Lower lobe of right lung (tissue), 2 donors: Measurements from ENCODE around the gene HORMAD2. TPM values are rescaled to one million over a fixed set of nuclear protein-coding genes. Genes with fewer than 3 reads are reported as not detected.
"Not testable (repeated sequence)": the region's sequence is repeated elsewhere in the genome, so short reads cannot be mapped to it uniquely, and the experiment has no call there.

Source experiments
- ATAC-seq, 2 donors: fragments of 200-7000 bp; cut with Tn5 transposase; one replicate each; pipeline ENCODE4 v1.9.1; 2020 to 2022; ENCODE audit warnings: mild to moderate bottlenecking in 2 of 2, moderate library complexity in 2 of 2
- DNase-seq: peaks from one replicate; pipeline ENCODE4 v3.0.0-alpha.2; 2020
- H3K27ac ChIP-seq: fragments of 200-600 bp; one replicate; pipeline ENCODE4 v1.8.0; 2022
- H3K27me3 ChIP-seq: fragments of 200-600 bp; one replicate; pipeline ENCODE4 v1.8.0; 2022; ENCODE audit warnings: low read depth
- H3K36me3 ChIP-seq: fragments of 200-600 bp; one replicate; pipeline ENCODE4 v1.8.0; 2022; ENCODE audit warnings: mild to moderate bottlenecking
- H3K4me1 ChIP-seq: fragments of 200-600 bp; one replicate; pipeline ENCODE4 v1.8.0; 2022
- H3K4me3 ChIP-seq: fragments of 200-600 bp; one replicate; pipeline ENCODE4 v1.8.0; 2022; ENCODE audit warnings: mild to moderate bottlenecking
- H3K9me3 ChIP-seq: fragments of 200-600 bp; one replicate; pipeline ENCODE4 v1.8.0; 2022
- CTCF ChIP-seq: fragments of 200-600 bp; IDR thresholded peaks from one replicate; pipeline ENCODE4 v1.8.0; 2022; ENCODE audit warnings: antibody characterized with exemption, mild to moderate bottlenecking
- intact Hi-C: fragments of 100-400 bp; cut with DNase I; formaldehyde crosslinking; loops from one replicate; pipeline ENCODE4 v1.11.0; 2022
- total RNA-seq: library from RNA; stranded (reverse); fragmentation: NEBNext Ultra II Directional; extraction: Animal tissue kit (Norgen Biotek cat#: 25700); gene quantifications from one replicate; pipeline ENCODE4 v1.2.1, GENCODE V29; 2021
- donor health status: DM: no; HTN: yes; CAD: no; lungs with severe emphysema.

Gene HORMAD2
- total RNA-seq, 1 donor from 2014 or later: not detected

- H3K27ac ChIP-seq: peak overlapping the region; percentile 76
- DNase-seq: peak; percentile 87
- intact Hi-C loops: no loop called here
- no peaks in the 10 kb centered on the region for H3K9me3 ChIP-seq
- no peak for TF ChIP-seq CTCF
- no peaks in the 10 kb centered on the region for H3K27me3 ChIP-seq
- peaks cover 44% of the 10 kb centered on the region for H3K4me1 ChIP-seq
- peak; percentile 91 to 92 for ATAC-seq
- no peaks in the 10 kb centered on the region for H3K36me3 ChIP-seq
- peak overlapping the region; percentile 9 for H3K4me3 ChIP-seq
Measured at GRCh38 chr22:30196141-30196879, 116.0 kb downstream of the HORMAD2 start.

GRCh38 chr22:30196880-30197336 is 116.6 kb downstream of the HORMAD2 start:
- no peak for DNase-seq
- H3K9me3 ChIP-seq: no peaks in the 10 kb centered on the region
- no peaks in the 10 kb centered on the region for H3K27me3 ChIP-seq
- no peaks in the 10 kb centered on the region for H3K36me3 ChIP-seq
- intact Hi-C loops: no loop called here
- no peak for TF ChIP-seq CTCF
- peak overlapping the region; percentile 76 for H3K27ac ChIP-seq
- peaks cover 46% of the 10 kb centered on the region for H3K4me1 ChIP-seq
- ATAC-seq: peak in 1 of 2 donors; percentile 1
- H3K4me3 ChIP-seq: no peak overlapping the region

- Histone ChIP-seq H3K4me1 (peaks cover 47% of the 10 kb centered on the region), H3K9me3 (no peaks in the 10 kb centered on the region), H3K27ac (peak overlapping the region; percentile 76), H3K36me3 (no peaks in the 10 kb centered on the region), H3K4me3 (no peak overlapping the region), H3K27me3 (no peaks in the 10 kb centered on the region)
- no peak for TF ChIP-seq CTCF
- ATAC-seq (no peak), DNase-seq (no peak)
- intact Hi-C loops: no loop called here
Measured at GRCh38 chr22:30197389-30197788, 117.1 kb downstream of the HORMAD2 start.

- intact Hi-C loops: no loop called here
- no peak overlapping the region for H3K4me3 ChIP-seq
- no peaks in the 10 kb centered on the region for H3K27me3 ChIP-seq
- ATAC-seq: no peak
- no peak for TF ChIP-seq CTCF
- H3K36me3 ChIP-seq: no peaks in the 10 kb centered on the region
- DNase-seq: no peak
- H3K9me3 ChIP-seq: no peaks in the 10 kb centered on the region
- peaks cover 52% of the 10 kb centered on the region for H3K4me1 ChIP-seq
- no peak overlapping the region for H3K27ac ChIP-seq
Measured at GRCh38 chr22:30198152-30198825, 118.0 kb downstream of the HORMAD2 start.

GRCh38 chr22:30198921-30199320 is 118.7 kb downstream of the HORMAD2 start:
- Histone ChIP-seq H3K4me1 (peaks cover 46% of the 10 kb centered on the region), H3K9me3 (no peaks in the 10 kb centered on the region), H3K4me3 (no peak overlapping the region), H3K27me3 (no peaks in the 10 kb centered on the region), H3K27ac (no peak overlapping the region), H3K36me3 (no peaks in the 10 kb centered on the region)
- no peak for TF ChIP-seq CTCF
- intact Hi-C loops: no loop called here
- no peak for DNase-seq
- no peak for ATAC-seq

GRCh38 chr22:30200905-30201304 is 120.6 kb downstream of the HORMAD2 start:
- ATAC-seq, H3K9me3 ChIP-seq, H3K27me3 ChIP-seq, intact Hi-C loops, H3K27ac ChIP-seq, H3K4me3 ChIP-seq, DNase-seq, H3K36me3 ChIP-seq: not testable (repeated sequence)
- peaks cover 47% of the 10 kb centered on the region for H3K4me1 ChIP-seq
